ENCODE data around the gene MYOZ1.
"Not testable (repeated sequence)": the region's sequence is repeated elsewhere in the genome, so short reads cannot be mapped to it uniquely, and the experiment has no call there.

GRCh38 chr10:73664156-73665040, 23.1 kb upstream of the MYOZ1 start:
- TF ChIP-seq CTCF (IDR thresholded peaks at IDR 0.05 in 2 of 3, conservative IDR thresholded peaks at IDR 0.05 in 1 of 3; ENCODE audit: borderline replicate concordance in 1 of 3, insufficient read depth in 1 of 3, low read depth in 2 of 3, low read length in 2 of 3); RAD21 (IDR thresholded peaks at IDR 0.05; ENCODE audit: low read depth); POLR2AphosphoS5 (IDR thresholded peaks at IDR 0.05; ENCODE audit: low read depth, low read length); CEBPB (IDR thresholded peaks at IDR 0.05; ENCODE audit: low read depth); EZH2phosphoT487 (IDR thresholded peaks at IDR 0.05; ENCODE audit: borderline replicate concordance); POLR2A (IDR thresholded peaks at IDR 0.05; ENCODE audit: borderline replicate concordance, extremely low read depth, insufficient read depth, insufficient read length); ZNF274 (IDR thresholded peaks at IDR 0.05; ENCODE audit: low read depth, low read length); JUND (IDR thresholded peaks at IDR 0.05): not testable (repeated sequence)
- TF ChIP-seq, protein P1, sequence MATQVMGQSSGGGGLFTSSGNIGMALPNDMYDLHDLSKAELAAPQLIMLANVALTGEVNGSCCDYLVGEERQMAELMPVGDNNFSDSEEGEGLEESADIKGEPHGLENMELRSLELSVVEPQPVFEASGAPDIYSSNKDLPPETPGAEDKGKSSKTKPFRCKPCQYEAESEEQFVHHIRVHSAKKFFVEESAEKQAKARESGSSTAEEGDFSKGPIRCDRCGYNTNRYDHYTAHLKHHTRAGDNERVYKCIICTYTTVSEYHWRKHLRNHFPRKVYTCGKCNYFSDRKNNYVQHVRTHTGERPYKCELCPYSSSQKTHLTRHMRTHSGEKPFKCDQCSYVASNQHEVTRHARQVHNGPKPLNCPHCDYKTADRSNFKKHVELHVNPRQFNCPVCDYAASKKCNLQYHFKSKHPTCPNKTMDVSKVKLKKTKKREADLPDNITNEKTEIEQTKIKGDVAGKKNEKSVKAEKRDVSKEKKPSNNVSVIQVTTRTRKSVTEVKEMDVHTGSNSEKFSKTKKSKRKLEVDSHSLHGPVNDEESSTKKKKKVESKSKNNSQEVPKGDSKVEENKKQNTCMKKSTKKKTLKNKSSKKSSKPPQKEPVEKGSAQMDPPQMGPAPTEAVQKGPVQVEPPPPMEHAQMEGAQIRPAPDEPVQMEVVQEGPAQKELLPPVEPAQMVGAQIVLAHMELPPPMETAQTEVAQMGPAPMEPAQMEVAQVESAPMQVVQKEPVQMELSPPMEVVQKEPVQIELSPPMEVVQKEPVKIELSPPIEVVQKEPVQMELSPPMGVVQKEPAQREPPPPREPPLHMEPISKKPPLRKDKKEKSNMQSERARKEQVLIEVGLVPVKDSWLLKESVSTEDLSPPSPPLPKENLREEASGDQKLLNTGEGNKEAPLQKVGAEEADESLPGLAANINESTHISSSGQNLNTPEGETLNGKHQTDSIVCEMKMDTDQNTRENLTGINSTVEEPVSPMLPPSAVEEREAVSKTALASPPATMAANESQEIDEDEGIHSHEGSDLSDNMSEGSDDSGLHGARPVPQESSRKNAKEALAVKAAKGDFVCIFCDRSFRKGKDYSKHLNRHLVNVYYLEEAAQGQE (IDR thresholded peaks at IDR 0.05; ENCODE audit: low read depth), result not testable (repeated sequence)
